DND-41 (cell line): ENCODE data around the gene CCR6.

Experiments used
- ATAC-seq: fragments of 200-7000 bp; cut with Tn5 transposase; 3 replicates; pipeline ENCODE4 v1.9.1; 2021; ENCODE audit warnings: low read depth; ENCODE audit not compliant: insufficient read depth
- DNase-seq: peaks from one replicate; pipeline ENCODE4 v3.0.0-alpha.2; 2020
- H2AFZ ChIP-seq: 2 replicates; pipeline ENCODE4 v1.6.0; 2012; ENCODE audit warnings: low read depth, low read length
- H3K27ac ChIP-seq: 2 replicates; pipeline ENCODE4 v1.5.1; 2012; ENCODE audit warnings: low read length, inconsistent platforms
- H3K27me3 ChIP-seq: fragments of 200-600 bp; sonication (generic); 2 replicates; pipeline ENCODE4 v1.6.0; 2012; ENCODE audit warnings: low read length, mild to moderate bottlenecking, inconsistent platforms; ENCODE audit not compliant: insufficient read depth, poor library complexity
- H3K36me3 ChIP-seq: 2 replicates; pipeline ENCODE4 v1.5.1; 2012; ENCODE audit warnings: low read length, inconsistent platforms; ENCODE audit not compliant: insufficient read depth
- H3K4me1 ChIP-seq: 2 replicates; pipeline ENCODE4 v1.5.1; 2012; ENCODE audit warnings: mild to moderate bottlenecking, low read length; ENCODE audit not compliant: insufficient read depth
- H3K4me2 ChIP-seq: 2 replicates; pipeline ENCODE4 v1.6.0; 2012; ENCODE audit warnings: mild to moderate bottlenecking, moderate library complexity, low read length, inconsistent platforms; ENCODE audit not compliant: insufficient read depth
- H3K4me3 ChIP-seq, 2 experiments: fragments of 200-600 bp in 1 of 2; shearing (Covaris generic) in 1 of 2; 2 replicates each; pipeline ENCODE4 v1.5.1; 2012 to 2016; ENCODE audit warnings: inconsistent platforms in 2 of 2, low read length in 2 of 2, mild to moderate bottlenecking in 2 of 2, low read depth in 1 of 2, moderate library complexity in 1 of 2
- H3K79me2 ChIP-seq: 2 replicates; pipeline ENCODE4 v1.6.0; 2012; ENCODE audit warnings: low read length, inconsistent platforms; ENCODE audit not compliant: insufficient read depth
- H3K9ac ChIP-seq: 2 replicates; pipeline ENCODE4 v1.6.0; 2012; ENCODE audit warnings: low read depth, mild to moderate bottlenecking, inconsistent platforms, low read length, moderate library complexity
- H3K9me3 ChIP-seq: 2 replicates; pipeline ENCODE4 v1.5.1; 2012; ENCODE audit warnings: low read length, moderate library complexity, mild to moderate bottlenecking, inconsistent platforms; ENCODE audit not compliant: insufficient read depth, severe bottlenecking
- H4K20me1 ChIP-seq: 2 replicates; pipeline ENCODE4 v1.6.0; 2012; ENCODE audit warnings: low read length; ENCODE audit not compliant: insufficient read depth
- CTCF ChIP-seq: IDR thresholded peaks from 2 replicates; pipeline ENCODE4 v1.5.1; 2012; ENCODE audit warnings: borderline replicate concordance, low read length, moderate library complexity, mild to moderate bottlenecking; ENCODE audit not compliant: poor library complexity, severe bottlenecking; ENCODE audit errors: extremely low read depth
- EZH2 ChIP-seq: IDR thresholded peaks from 3 replicates; pipeline ENCODE4 v1.6.1; 2012; ENCODE audit warnings: borderline replicate concordance, low read depth, mild to moderate bottlenecking, moderate library complexity, low read length, inconsistent platforms; ENCODE audit not compliant: severe bottlenecking

CCR6 gene

GRCh38 chr6:167116109-167116837 lies 6.6 kb upstream of the CCR6 start:
- Histone ChIP-seq H3K9ac (no peak overlapping the region), H3K79me2 (no peaks in the 10 kb centered on the region), H3K9me3 (no peaks in the 10 kb centered on the region), H3K27ac (no peak overlapping the region), H2AFZ (no peak overlapping the region), H4K20me1 (no peaks in the 10 kb centered on the region), H3K27me3 (peaks cover 3% of the 10 kb centered on the region), H3K4me3 (no peak overlapping the region), H3K4me1 (no peaks in the 10 kb centered on the region), H3K36me3 (no peaks in the 10 kb centered on the region), H3K4me2 (no peak overlapping the region)
- ATAC-seq (no peak), DNase-seq (no peak)
- TF ChIP-seq EZH2 (no peak), CTCF (no peak)

- H3K4me1 ChIP-seq, result no peaks in the 10 kb centered on the region
- H3K9me3 ChIP-seq, result no peaks in the 10 kb centered on the region
- TF ChIP-seq EZH2 (no peak), CTCF (no peak)
- H3K4me2 ChIP-seq, result no peak overlapping the region
- H3K36me3 ChIP-seq, result no peaks in the 10 kb centered on the region
- peaks cover 3% of the 10 kb centered on the region for H3K27me3 ChIP-seq
- DNase-seq, result no peak
- no peak overlapping the region for H3K9ac ChIP-seq
- no peak overlapping the region for H3K27ac ChIP-seq
- H3K79me2 ChIP-seq, result no peaks in the 10 kb centered on the region
- no peak for ATAC-seq
- H4K20me1 ChIP-seq, result no peaks in the 10 kb centered on the region
- no peak overlapping the region for H2AFZ ChIP-seq
- no peak overlapping the region for H3K4me3 ChIP-seq
These were observed 6.1 kb upstream of the CCR6 start for GRCh38 chr6:167116838-167117228.

GRCh38 chr6:167118006-167118405 lies 4.9 kb upstream of the CCR6 start:
- no peak overlapping the region for H3K9ac ChIP-seq
- no peaks in the 10 kb centered on the region for H3K9me3 ChIP-seq
- H3K36me3 ChIP-seq, result no peaks in the 10 kb centered on the region
- no peaks in the 10 kb centered on the region for H3K79me2 ChIP-seq
- TF ChIP-seq CTCF (no peak), EZH2 (no peak)
- H3K27ac ChIP-seq, result no peak overlapping the region
- no peak overlapping the region for H3K4me3 ChIP-seq
- no peak overlapping the region for H2AFZ ChIP-seq
- DNase-seq (no peak), ATAC-seq (no peak)
- H3K27me3 ChIP-seq, result peaks cover 3% of the 10 kb centered on the region
- H3K4me2 ChIP-seq, result no peak overlapping the region
- no peaks in the 10 kb centered on the region for H3K4me1 ChIP-seq
- H4K20me1 ChIP-seq, result no peaks in the 10 kb centered on the region

GRCh38 chr6:167118839-167119238 lies 4.1 kb upstream of the CCR6 start:
- Histone ChIP-seq H3K27me3 (peaks cover 3% of the 10 kb centered on the region), H2AFZ (no peak overlapping the region), H4K20me1 (no peaks in the 10 kb centered on the region), H3K4me2 (no peak overlapping the region), H3K27ac (no peak overlapping the region), H3K9ac (no peak overlapping the region), H3K4me1 (no peaks in the 10 kb centered on the region), H3K36me3 (no peaks in the 10 kb centered on the region), H3K79me2 (no peaks in the 10 kb centered on the region), H3K9me3 (no peaks in the 10 kb centered on the region), H3K4me3 (no peak overlapping the region)
- ATAC-seq, result no peak
- TF ChIP-seq EZH2 (no peak), CTCF (no peak)
- no peak for DNase-seq
